Inflammatory macrophage treated with lipopolysaccharide for 4 hours (primary cell): ENCODE measurements around the gene FAM237A.

Experiments
- DNase-seq: peaks from one replicate; pipeline ENCODE4 v3.0.0-alpha.2; 2020

FAM237A gene

DNA sequence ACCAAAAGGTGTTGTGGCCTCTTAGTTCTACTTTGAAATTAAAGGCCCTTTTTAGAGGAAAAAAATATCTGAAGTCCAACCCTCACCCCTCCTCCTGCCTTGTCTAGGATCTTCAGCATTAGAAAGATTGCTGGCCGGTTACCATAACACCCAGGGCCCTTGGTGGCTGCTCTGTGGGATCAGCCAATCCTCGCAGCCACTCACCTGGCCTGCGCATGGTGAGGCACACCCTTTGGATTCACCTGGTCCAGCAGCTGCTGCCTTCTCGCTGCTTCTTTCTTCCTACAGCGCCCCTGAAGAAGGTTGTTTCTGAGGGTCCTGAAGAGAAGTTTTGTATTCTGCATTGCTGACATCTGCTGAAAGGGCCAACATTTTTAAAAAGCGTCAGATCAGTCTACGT lies 50.7 kb downstream of the FAM237A start:
- no peak for DNase-seq

DNA sequence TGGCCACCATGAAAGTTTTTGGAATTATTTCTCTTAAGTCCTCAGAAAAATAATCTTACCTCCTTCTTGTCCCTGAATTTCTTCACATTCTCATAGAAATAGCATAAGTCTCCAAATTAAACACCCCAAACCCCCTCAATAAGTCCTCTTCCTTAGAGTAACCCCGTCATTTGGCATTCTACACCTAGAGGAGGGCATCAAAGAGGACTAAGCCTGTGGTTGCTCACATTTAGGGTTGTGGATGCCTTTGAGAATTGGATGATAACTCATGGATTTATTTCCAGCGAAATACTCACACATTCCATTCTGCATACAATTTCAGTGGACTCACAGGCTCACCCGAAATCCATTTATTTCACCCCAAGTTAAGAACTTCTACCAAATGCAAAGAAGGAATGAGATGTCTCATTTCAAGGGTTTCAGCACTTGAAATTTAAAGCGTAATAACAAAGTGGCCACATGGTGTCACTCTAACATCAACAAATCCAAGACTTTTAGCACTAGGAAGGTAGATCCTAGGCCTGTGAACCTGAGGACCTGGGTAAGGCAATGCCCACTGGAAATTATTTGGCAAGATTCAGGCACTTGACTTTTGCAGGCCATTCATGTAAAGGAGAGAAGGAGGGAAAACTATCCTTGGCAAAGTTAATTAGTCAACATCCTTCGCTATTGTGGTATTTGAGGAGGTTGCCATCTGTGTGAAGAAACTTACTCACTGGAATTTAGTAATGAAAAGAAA lies 51.3 kb downstream of the FAM237A start:
- peak; percentile 61 for DNase-seq

DNA sequence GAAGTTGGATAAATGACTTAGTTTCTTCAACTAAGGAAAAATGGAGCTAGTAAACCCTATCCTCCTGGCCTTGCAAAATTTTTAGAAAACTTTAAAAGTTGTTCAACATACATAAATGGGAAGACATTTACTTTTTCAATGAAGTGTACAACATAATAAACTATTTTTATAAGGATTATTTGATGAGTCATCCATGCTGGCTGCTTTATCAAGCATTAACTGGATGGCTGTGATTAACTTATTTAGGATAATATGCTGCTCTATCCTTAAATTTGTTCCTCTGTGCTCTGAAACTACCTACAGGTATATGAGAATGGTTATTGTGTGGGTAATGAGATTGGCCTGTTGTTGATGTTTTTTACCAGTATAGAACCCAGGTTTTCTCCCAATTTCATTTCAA lies 54.6 kb downstream of the FAM237A start:
- DNase-seq, result no peak

DNA sequence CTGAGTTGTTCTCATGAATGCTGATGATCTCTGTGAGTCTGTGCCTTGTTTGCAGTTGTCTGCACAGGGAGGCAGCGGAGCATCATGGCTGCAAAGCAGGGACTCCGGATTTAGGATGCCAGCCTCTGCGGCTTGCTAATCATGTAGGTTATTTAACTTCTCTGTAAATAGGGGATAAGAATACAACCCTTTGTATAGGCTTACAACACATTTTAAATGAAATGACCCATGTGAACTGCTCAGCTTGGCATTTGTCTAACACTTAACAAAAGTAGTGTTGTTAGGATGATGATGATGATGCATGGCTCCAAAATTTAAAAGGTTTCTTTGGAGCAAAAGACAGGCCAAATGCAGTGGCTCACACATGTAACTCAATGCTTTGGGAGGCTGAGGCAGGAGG lies 56.5 kb downstream of the FAM237A start:
- DNase-seq, result no peak
